MM.1S (cell line): Measurements from ENCODE around the gene KIAA1328.
"Not testable (repeated sequence)": the region's sequence is repeated elsewhere in the genome, so short reads cannot be mapped to it uniquely, and the experiment has no call there.

Experiments used
- DNase-seq: peaks from one replicate; pipeline ENCODE4 v3.0.0-alpha.2; 2015
- H2AFZ ChIP-seq: fragments of 300-600 bp; sonication (generic); 2 replicates; pipeline ENCODE4 v1.6.0; 2016; ENCODE audit warnings: antibody characterized with exemption, low read length
- H3F3A ChIP-seq: fragments of 300-600 bp; sonication (generic); 2 replicates; pipeline ENCODE4 v1.6.1; 2016; ENCODE audit warnings: mild to moderate bottlenecking, antibody characterized with exemption, low read length, moderate library complexity, mixed read lengths; ENCODE audit not compliant: insufficient read depth
- H3K27ac ChIP-seq: fragments of 300-600 bp; sonication (generic); 2 replicates; pipeline ENCODE4 v1.5.1; 2016; ENCODE audit warnings: mild to moderate bottlenecking, low read length
- H3K27me3 ChIP-seq: fragments of 300-600 bp; sonication (generic); replicated peaks from 2 replicates; pipeline ENCODE4 v1.6.0; 2016; ENCODE audit warnings: low read length; ENCODE audit not compliant: insufficient read depth
- H3K36me3 ChIP-seq: fragments of 300-600 bp; sonication (generic); replicated peaks from 2 replicates; pipeline ENCODE4 v1.6.1; 2016; ENCODE audit warnings: mild to moderate bottlenecking, low read length, mixed read lengths; ENCODE audit not compliant: insufficient read depth
- H3K4me1 ChIP-seq: fragments of 300-600 bp; sonication (generic); 2 replicates; pipeline ENCODE4 v1.6.1; 2016; ENCODE audit warnings: low read length, mixed read lengths
- H3K4me2 ChIP-seq: fragments of 300-600 bp; sonication (generic); 2 replicates; pipeline ENCODE4 v1.6.0; 2016; ENCODE audit warnings: low read depth, low read length
- H3K4me3 ChIP-seq: fragments of 300-600 bp; sonication (generic); 2 replicates; pipeline ENCODE4 v1.5.1; 2016; ENCODE audit warnings: low read length, mixed read lengths
- H3K79me2 ChIP-seq: fragments of 300-600 bp; sonication (generic); 2 replicates; pipeline ENCODE4 v1.6.1; 2016; ENCODE audit warnings: mixed run types, low read length, mixed read lengths
- H3K9ac ChIP-seq: fragments of 300-600 bp; sonication (generic); 2 replicates; pipeline ENCODE4 v1.6.1; 2016; ENCODE audit warnings: low read length, mixed read lengths
- H3K9me2 ChIP-seq: fragments of 300-600 bp; sonication (generic); replicated peaks from 2 replicates; pipeline ENCODE4 v1.6.1; 2016; ENCODE audit warnings: mild to moderate bottlenecking, low read length, mixed read lengths; ENCODE audit not compliant: insufficient read depth
- H3K9me3 ChIP-seq: fragments of 300-600 bp; sonication (generic); replicated peaks from 2 replicates; pipeline ENCODE4 v1.6.1; 2016; ENCODE audit warnings: mild to moderate bottlenecking, low read length, mixed read lengths; ENCODE audit not compliant: insufficient read depth
- H4K20me1 ChIP-seq: fragments of 300-600 bp; sonication (generic); 2 replicates; pipeline ENCODE4 v1.6.1; 2016; ENCODE audit warnings: mild to moderate bottlenecking, low read length, moderate library complexity, mixed read lengths; ENCODE audit not compliant: insufficient read depth
- EZH2 ChIP-seq: fragments of 300-600 bp; sonication (generic); optimal IDR thresholded peaks from 2 replicates; pipeline ENCODE3; 2017; ENCODE audit warnings: low read depth, mild to moderate bottlenecking, antibody characterized with exemption, low read length, mixed read lengths
- EZH2phosphoT487 ChIP-seq: fragments of 300-600 bp; sonication (generic); IDR thresholded peaks from 2 replicates; pipeline ENCODE4 v1.6.1; 2018; ENCODE audit warnings: antibody characterized with exemption, low read length
- TF ChIP-seq, protein P1 (sequence below): fragments of 300-600 bp; sonication (generic); IDR thresholded peaks from 2 replicates; pipeline ENCODE4 v1.5.1; 2016; ENCODE audit warnings: antibody characterized with exemption, low read length, mixed read lengths

Gene KIAA1328

DNA sequence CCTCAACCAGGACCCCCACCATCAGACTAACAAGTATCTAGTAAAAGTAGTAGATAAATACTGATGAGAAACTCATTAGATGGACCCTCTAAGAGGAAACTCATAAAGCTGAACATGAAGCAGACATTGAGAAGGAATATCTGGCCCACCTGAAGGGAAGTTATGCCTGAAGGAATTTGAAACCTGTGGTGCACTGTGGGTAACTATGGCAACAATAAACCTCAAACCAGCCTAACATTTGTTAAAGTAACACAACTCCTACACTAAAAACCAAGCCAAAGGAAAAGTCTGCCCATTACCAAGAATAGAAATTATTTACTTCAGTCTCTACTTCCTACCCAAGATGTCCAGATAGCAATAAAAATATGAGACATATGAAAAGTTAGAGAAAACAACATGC, 43.4 kb downstream of the KIAA1328 start:
- H3K4me2 ChIP-seq: no peak overlapping the region
- no peak overlapping the region for H3K9ac ChIP-seq
- H3K27ac ChIP-seq: no peak overlapping the region
- H3K79me2 ChIP-seq: no peaks in the 10 kb centered on the region
- H3K9me2 ChIP-seq: no peaks in the 10 kb centered on the region
- DNase-seq: no peak
- no peaks in the 10 kb centered on the region for H3K9me3 ChIP-seq
- no peaks in the 10 kb centered on the region for H3K36me3 ChIP-seq
- TF ChIP-seq, protein P1, sequence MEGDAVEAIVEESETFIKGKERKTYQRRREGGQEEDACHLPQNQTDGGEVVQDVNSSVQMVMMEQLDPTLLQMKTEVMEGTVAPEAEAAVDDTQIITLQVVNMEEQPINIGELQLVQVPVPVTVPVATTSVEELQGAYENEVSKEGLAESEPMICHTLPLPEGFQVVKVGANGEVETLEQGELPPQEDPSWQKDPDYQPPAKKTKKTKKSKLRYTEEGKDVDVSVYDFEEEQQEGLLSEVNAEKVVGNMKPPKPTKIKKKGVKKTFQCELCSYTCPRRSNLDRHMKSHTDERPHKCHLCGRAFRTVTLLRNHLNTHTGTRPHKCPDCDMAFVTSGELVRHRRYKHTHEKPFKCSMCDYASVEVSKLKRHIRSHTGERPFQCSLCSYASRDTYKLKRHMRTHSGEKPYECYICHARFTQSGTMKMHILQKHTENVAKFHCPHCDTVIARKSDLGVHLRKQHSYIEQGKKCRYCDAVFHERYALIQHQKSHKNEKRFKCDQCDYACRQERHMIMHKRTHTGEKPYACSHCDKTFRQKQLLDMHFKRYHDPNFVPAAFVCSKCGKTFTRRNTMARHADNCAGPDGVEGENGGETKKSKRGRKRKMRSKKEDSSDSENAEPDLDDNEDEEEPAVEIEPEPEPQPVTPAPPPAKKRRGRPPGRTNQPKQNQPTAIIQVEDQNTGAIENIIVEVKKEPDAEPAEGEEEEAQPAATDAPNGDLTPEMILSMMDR: no peak
- no peak for TF ChIP-seq EZH2phosphoT487
- no peak for TF ChIP-seq EZH2
- no peak overlapping the region for H3K4me3 ChIP-seq
- H3F3A ChIP-seq: no peaks in the 10 kb centered on the region
- no peak overlapping the region for H2AFZ ChIP-seq
- no peaks in the 10 kb centered on the region for H3K27me3 ChIP-seq
- no peaks in the 10 kb centered on the region for H4K20me1 ChIP-seq
- H3K4me1 ChIP-seq: no peaks in the 10 kb centered on the region

DNA sequence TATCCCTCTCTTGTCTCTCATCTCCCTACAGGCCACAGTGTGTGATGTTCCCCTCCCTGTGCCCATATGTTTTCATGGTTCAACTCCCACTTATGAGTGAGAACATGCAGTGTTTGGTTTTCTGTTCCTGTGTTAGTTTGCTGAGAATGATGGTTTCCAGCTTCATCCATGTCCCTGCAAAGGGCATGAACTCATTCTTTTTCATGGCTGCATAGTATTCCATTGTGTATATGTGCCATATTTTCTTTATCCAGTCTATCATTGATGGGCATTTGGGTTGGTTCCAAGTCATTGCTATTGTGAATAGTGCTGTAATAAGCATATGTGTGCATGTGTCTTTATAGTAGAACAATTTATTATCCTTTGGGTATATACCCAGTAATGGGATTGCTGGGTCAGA, 44.9 kb downstream of the KIAA1328 start:
- H3F3A ChIP-seq, H4K20me1 ChIP-seq, H3K9me3 ChIP-seq, H3K4me2 ChIP-seq, H3K4me3 ChIP-seq, H3K9ac ChIP-seq, DNase-seq, H3K79me2 ChIP-seq, H3K27me3 ChIP-seq, H3K9me2 ChIP-seq, H3K36me3 ChIP-seq, H3K4me1 ChIP-seq, H2AFZ ChIP-seq, H3K27ac ChIP-seq: not testable (repeated sequence)

DNA sequence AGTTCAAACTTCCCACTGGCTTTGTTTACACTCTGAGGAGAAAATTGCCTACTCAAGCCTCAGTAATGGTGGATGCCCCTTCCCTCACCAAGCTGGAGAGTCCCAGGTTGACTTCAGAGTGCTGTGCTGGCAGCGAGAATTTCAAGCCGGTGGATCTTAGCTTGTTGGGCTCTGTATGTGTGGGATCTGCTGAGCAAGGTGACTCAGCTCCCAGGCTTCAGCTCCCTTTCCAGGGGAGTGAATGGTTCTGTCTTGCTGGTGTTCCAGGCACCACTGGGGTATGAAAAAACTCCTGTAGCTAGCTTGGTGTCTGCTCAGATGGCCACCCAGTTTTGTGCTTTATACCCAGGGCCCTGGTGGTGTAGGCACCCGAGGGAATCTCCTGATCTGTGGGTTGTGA, 50.9 kb downstream of the KIAA1328 start:
- not testable (repeated sequence) for H3F3A ChIP-seq, H3K9me2 ChIP-seq, H3K36me3 ChIP-seq, H3K4me3 ChIP-seq, H3K79me2 ChIP-seq, H3K27me3 ChIP-seq, H3K4me1 ChIP-seq, H2AFZ ChIP-seq, H3K4me2 ChIP-seq, DNase-seq, H3K9me3 ChIP-seq, H3K27ac ChIP-seq, H4K20me1 ChIP-seq, H3K9ac ChIP-seq

DNA sequence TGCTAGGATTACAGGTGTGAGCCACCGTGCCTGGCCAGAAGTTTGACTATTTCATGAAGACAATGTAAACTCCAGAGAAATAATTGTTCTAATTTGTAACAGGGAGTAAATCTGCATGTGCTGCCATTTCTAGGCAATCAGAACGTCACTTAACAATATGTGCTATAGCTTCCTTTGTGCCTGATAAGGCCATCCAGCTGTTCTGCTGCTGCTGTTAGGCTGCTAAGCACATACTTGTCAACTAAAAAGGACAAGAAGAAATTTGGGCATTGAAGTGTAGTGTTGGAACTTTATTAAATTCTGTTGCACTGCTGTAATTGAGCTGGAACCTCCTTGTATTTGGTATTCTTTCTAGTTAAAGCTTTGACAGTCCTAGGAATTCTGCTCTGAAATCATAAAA, 57.1 kb downstream of the KIAA1328 start:
- Histone ChIP-seq H3K4me3 (no peak overlapping the region), H2AFZ (no peak overlapping the region), H3K4me2 (no peak overlapping the region), H3K9me2 (no peaks in the 10 kb centered on the region), H3K4me1 (peaks cover 18% of the 10 kb centered on the region), H3K9ac (no peak overlapping the region), H3K79me2 (no peaks in the 10 kb centered on the region), H3K36me3 (no peaks in the 10 kb centered on the region), H4K20me1 (no peaks in the 10 kb centered on the region), H3K27ac (no peak overlapping the region), H3K27me3 (no peaks in the 10 kb centered on the region), H3F3A (0 out of 2 replicates have a peak, but pooled peaks cover 5% of the 10 kb centered on the region), H3K9me3 (no peaks in the 10 kb centered on the region)
- DNase-seq: no peak
- TF ChIP-seq EZH2phosphoT487 (no peak), EZH2 (no peak)
- TF ChIP-seq, protein P1: no peak
